Medulla oblongata (tissue), 1 donor: ENCODE data around the gene KRIT1.

ENCODE experiments used
- DNase-seq: peaks from one replicate; pipeline ENCODE4 v3.0.0-alpha.2; 2015; ENCODE audit errors: extremely low spot score

The KRIT1 gene

GRCh38 chr7:92150450-92151017, 95.2 kb downstream of the KRIT1 start:
- DNase-seq, result no peak

- no peak for DNase-seq
These were observed 95.9 kb downstream of the KRIT1 start for GRCh38 chr7:92149736-92150239.
